Gastrocnemius medialis (tissue), 4 donors: Measurements from ENCODE around the gene OR13J1. TPM values are rescaled to one million over a fixed set of nuclear protein-coding genes. Genes with fewer than 3 reads are reported as not detected.

Source experiments
- ATAC-seq, 2 donors: fragments of 150-250 bp; one replicate each; pipeline ENCODE4 v1.9.1; 2016
- DNase-seq, 2 donors: peaks; one replicate each; pipeline ENCODE4 v3.0.0-alpha.2; 2019
- H3K27ac ChIP-seq, 4 donors: fragments of 200-600 bp; sonication (generic); 1 replicate in 1 of 4; 2 replicates in 3 of 4; pipeline ENCODE4 v1.5.1; 2016 to 2018; ENCODE audit warnings: mild to moderate bottlenecking in 2 of 4, moderate library complexity in 1 of 4
- H3K27me3 ChIP-seq, 3 donors: fragments of 200-600 bp; sonication (generic) in 2 of 3; 1 replicate in 1 of 3; 2 replicates in 2 of 3; pipeline versions ENCODE4 v1.5.1 to v1.6.0; 2016 to 2019; ENCODE audit warnings: mild to moderate bottlenecking in 1 of 3, moderate library complexity in 1 of 3
- H3K36me3 ChIP-seq, 2 donors: fragments of 200-600 bp; sonication (generic) in 1 of 2; one replicate each; pipeline ENCODE4 v1.5.1; 2017 to 2018
- H3K4me1 ChIP-seq, 2 donors: fragments of 200-600 bp; sonication (generic) in 1 of 2; one replicate each; pipeline ENCODE4 v1.5.1; 2016 to 2017; ENCODE audit warnings: mild to moderate bottlenecking in 2 of 2
- H3K4me3 ChIP-seq, 4 donors: fragments of 200-600 bp; sonication (generic) in 3 of 4; 1 replicate in 1 of 4; 2 replicates in 3 of 4; pipeline ENCODE4 v1.5.1; 2016 to 2019; ENCODE audit warnings: mild to moderate bottlenecking in 2 of 4
- H3K9me3 ChIP-seq, 3 donors: fragments of 200-600 bp; sonication (generic) in 2 of 3; 1 replicate in 1 of 3; 2 replicates in 2 of 3; pipeline ENCODE4 v1.5.1; 2016 to 2019
- POLR2A ChIP-seq, 2 donors: fragments of 450-650 bp; IDR thresholded peaks; one replicate each; pipeline ENCODE4 v1.6.1; 2017; ENCODE audit warnings: antibody characterized with exemption in 2 of 2, mild to moderate bottlenecking in 2 of 2, moderate library complexity in 2 of 2
- in situ Hi-C, 4 donors: fragments of 200-750 bp; cut with MboI; loops; one replicate each; pipeline versions ENCODE4 v1.15.0 to v1.8.0; 2017; ENCODE audit warnings: low sequenced_read_pairs in 4 of 4
- intact Hi-C: fragments of 100-400 bp; cut with DNase I; formaldehyde crosslinking; loops from one replicate; pipeline ENCODE4 v1.15.1; 2023; ENCODE audit warnings: low total_unique reads
- total RNA-seq, 4 donors: library from RNA; depleted of rRNA; stranded (reverse); fragments of >200 nt; gene quantifications; one replicate each; pipeline versions ENCODE4 v1.1.0 to v1.2.3, GENCODE V29; 2016
- TF ChIP-seq, protein P1 (sequence below), 5 experiments: fragments of 450-650 bp in 3 of 5; fragments of 200-600 bp in 2 of 5; sonication (generic) in 2 of 5; IDR thresholded peaks in 4 of 5; conservative IDR thresholded peaks in 1 of 5; 1 replicate in 4 of 5; 2 replicates in 1 of 5; pipeline ENCODE4 v1.5.1; 2016 to 2019; ENCODE audit warnings: antibody characterized with exemption in 5 of 5, mild to moderate bottlenecking in 3 of 5, moderate library complexity in 3 of 5

The OR13J1 gene
- total RNA-seq, 4 donors from 2014 or later = not detected

DNA sequence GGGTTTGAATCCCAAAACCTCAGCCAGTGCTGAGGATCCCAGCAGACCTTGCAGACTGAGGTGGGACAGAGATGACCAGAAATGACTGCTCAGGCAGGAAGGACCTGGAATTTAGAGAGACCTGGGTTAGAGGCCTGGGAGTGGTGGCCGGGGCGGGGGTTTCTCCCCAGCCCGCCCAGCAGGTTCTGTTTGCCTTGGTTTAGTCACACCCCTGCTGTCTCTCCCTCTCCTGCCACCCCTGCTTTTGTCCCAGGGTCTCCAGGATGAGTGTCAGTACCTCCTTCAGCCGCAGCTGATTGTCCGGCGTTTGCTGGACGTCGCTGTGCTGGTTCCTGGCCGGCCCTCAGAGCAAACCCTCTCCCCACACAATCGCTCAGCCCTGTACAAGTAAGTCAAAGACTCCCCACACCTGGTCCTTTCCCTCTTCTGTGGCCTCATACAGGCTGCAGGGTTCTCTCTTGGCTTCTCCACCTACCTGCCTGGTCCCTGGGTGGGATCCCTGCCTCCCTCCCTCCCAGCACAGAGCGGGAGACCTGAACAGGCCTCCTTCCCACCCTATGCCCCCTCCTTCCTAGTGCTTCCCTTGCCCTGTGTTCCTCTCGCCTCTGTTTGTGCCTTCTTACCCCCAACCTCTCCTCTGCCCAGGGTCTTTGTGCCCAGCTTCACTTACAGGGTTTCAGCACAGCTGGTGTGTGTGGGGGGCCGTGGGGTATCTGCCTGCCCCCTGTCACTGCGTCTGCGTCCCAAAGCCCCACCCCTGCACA lies 29.1 kb downstream of the OR13J1 start:
- no peak overlapping the region for H3K27ac ChIP-seq
- H3K4me3 ChIP-seq = no peak overlapping the region
- DNase-seq (no peak), ATAC-seq (no peak)
- peaks cover 14% of the 10 kb centered on the region in 2 donors for H3K4me1 ChIP-seq
- in situ Hi-C loops (no loop called here), intact Hi-C loops (no loop called here)
- H3K27me3 ChIP-seq = no peaks in the 10 kb centered on the region
- H3K36me3 ChIP-seq = no peaks in the 10 kb centered on the region
- no peaks in the 10 kb centered on the region for H3K9me3 ChIP-seq
- no peak for TF ChIP-seq POLR2A (IDR thresholded peaks at IDR 0.05)
- TF ChIP-seq, protein P1, sequence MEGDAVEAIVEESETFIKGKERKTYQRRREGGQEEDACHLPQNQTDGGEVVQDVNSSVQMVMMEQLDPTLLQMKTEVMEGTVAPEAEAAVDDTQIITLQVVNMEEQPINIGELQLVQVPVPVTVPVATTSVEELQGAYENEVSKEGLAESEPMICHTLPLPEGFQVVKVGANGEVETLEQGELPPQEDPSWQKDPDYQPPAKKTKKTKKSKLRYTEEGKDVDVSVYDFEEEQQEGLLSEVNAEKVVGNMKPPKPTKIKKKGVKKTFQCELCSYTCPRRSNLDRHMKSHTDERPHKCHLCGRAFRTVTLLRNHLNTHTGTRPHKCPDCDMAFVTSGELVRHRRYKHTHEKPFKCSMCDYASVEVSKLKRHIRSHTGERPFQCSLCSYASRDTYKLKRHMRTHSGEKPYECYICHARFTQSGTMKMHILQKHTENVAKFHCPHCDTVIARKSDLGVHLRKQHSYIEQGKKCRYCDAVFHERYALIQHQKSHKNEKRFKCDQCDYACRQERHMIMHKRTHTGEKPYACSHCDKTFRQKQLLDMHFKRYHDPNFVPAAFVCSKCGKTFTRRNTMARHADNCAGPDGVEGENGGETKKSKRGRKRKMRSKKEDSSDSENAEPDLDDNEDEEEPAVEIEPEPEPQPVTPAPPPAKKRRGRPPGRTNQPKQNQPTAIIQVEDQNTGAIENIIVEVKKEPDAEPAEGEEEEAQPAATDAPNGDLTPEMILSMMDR (IDR thresholded peaks at IDR 0.05 in 4 of 5, conservative IDR thresholded peaks at IDR 0.05 in 1 of 5) = no peak

- Histone ChIP-seq H3K36me3 (no peaks in the 10 kb centered on the region), H3K4me3 (no peak overlapping the region), H3K4me1 (peaks cover 9 to 15% of the 10 kb centered on the region in 2 donors), H3K27me3 (no peaks in the 10 kb centered on the region), H3K27ac (no peak overlapping the region), H3K9me3 (no peaks in the 10 kb centered on the region)
- in situ Hi-C loops = no loop called here
- ATAC-seq = no peak
- TF ChIP-seq, protein P1 (IDR thresholded peaks at IDR 0.05 in 4 of 5, conservative IDR thresholded peaks at IDR 0.05 in 1 of 5) = no peak
- no peak for TF ChIP-seq POLR2A (IDR thresholded peaks at IDR 0.05)
- DNase-seq = no peak
- intact Hi-C loops = no loop called here
Measured at GRCh38 chr9:35839926-35840325, 30.3 kb downstream of the OR13J1 start.

DNA sequence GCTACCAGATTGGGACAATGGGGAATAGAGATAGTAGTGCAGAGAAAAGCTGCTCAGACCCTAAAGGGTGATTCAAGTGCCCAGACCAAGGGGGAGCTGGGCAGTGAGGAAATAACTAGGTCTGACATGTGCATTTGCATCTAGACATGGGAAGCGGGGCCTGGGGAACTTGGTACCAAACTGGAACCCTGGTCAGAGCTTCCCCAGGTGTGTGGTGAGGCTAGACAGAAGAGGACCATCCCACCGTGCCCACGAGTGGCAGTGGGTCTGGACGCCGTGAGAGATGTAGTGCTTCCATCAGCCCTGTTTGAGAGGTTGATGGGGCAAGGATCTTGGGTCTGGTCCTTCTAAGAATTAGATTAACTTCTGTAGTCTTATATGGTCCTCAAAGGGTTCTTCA lies 33.6 kb downstream of the OR13J1 start:
- TF ChIP-seq POLR2A (IDR thresholded peaks at IDR 0.05) = no peak
- TF ChIP-seq, protein P1 (IDR thresholded peaks at IDR 0.05 in 4 of 5, conservative IDR thresholded peaks at IDR 0.05 in 1 of 5) = no peak
- intact Hi-C loops = no loop called here

DNA sequence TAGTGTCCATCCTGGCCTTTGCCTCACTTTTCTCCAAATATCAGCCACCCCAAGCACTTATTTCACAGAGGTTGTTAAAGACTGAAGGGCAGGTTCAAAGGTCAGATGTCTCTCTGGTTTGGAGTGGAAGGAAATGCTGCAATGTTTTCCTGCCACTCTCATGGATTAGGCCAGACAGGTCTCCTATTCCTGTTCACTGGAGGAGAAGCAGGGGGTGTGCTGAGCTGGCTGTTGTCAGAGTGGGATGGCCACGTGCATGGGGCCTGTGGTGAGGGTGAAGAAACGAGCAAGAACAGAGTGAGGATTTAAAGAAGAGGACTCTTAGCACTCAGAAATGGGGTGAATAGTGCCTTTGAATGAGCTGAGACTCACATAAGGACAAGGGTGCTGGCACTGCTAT lies 34.4 kb downstream of the OR13J1 start:
- DNase-seq (no peak), ATAC-seq (no peak)
- in situ Hi-C loops (no loop called here), intact Hi-C loops (no loop called here)
- H3K4me3 ChIP-seq = no peak overlapping the region
- no peaks in the 10 kb centered on the region for H3K27me3 ChIP-seq
- H3K36me3 ChIP-seq = no peaks in the 10 kb centered on the region
- peaks cover 30 to 51% of the 10 kb centered on the region in 2 donors for H3K4me1 ChIP-seq
- H3K27ac ChIP-seq = no peak overlapping the region
- no peak for TF ChIP-seq POLR2A (IDR thresholded peaks at IDR 0.05)
- TF ChIP-seq, protein P1 (IDR thresholded peaks at IDR 0.05 in 4 of 5, conservative IDR thresholded peaks at IDR 0.05 in 1 of 5) = no peak
- H3K9me3 ChIP-seq = no peaks in the 10 kb centered on the region

More for the DNA sequence above, 33.6 kb downstream of the OR13J1 start:
- no peak for DNase-seq
- Histone ChIP-seq H3K4me1 (peaks cover 28 to 43% of the 10 kb centered on the region in 2 donors), H3K4me3 (no peak overlapping the region), H3K27me3 (no peaks in the 10 kb centered on the region), H3K9me3 (no peaks in the 10 kb centered on the region), H3K27ac (no peak overlapping the region), H3K36me3 (no peaks in the 10 kb centered on the region)
- no peak for ATAC-seq
- in situ Hi-C loops = no loop called here
